ENCODE measurements around the gene MCM9. TPM values are rescaled to one million over a fixed set of nuclear protein-coding genes. Genes with fewer than 3 reads are reported as not detected.

The MCM9 gene
- total RNA-seq, 1 experiment from 2014 or later, result 17.8 TPM

DNA sequence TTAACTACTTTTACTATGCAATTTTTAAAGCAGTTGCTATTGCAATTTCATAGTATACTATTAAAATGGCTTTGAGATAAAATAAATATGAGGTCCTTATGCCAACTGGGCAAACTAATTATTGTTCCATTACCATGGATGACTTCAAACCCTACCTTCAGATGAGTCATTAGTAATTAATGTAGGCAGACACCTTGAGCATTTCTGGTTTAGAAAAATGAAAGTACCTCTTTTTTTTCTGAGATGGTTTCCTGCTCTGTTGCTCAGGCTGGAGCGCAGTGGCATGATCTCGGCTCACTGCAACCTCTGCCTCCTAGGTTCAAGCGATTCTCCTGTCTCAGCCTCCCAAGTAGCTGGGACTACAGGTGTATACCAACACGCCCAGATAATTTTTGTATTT, 29.1 kb downstream of the MCM9 start:
- Histone ChIP-seq H3K9me3 (ENCODE audit: low read length) (no peaks in the 10 kb centered on the region), H2AFZ (ENCODE audit: low read length) (no peak overlapping the region), H3K9ac (ENCODE audit: low read length) (no peak overlapping the region), H3K4me3 (ENCODE audit: low read length) (no peak overlapping the region), H3K27ac (ENCODE audit: low read length) (no peak overlapping the region), H3K79me2 (ENCODE audit: low read length) (peaks cover 78% of the 10 kb centered on the region), H3K4me1 (ENCODE audit: low read length) (peaks cover 26% of the 10 kb centered on the region), H3K4me2 (ENCODE audit: low read depth, low read length, poor library complexity, severe bottlenecking) (no peak overlapping the region), H3K27me3 (ENCODE audit: low read length) (no peaks in the 10 kb centered on the region), H4K20me1 (ENCODE audit: insufficient read depth, low read depth, low read length) (peaks cover 18% of the 10 kb centered on the region), H3K9me2 (replicated peaks; ENCODE audit: insufficient read depth, low read length) (no peaks in the 10 kb centered on the region), H3K36me3 (ENCODE audit: insufficient read depth, low read length) (peaks cover 91% of the 10 kb centered on the region)
- DNase-seq, result no peak

DNA sequence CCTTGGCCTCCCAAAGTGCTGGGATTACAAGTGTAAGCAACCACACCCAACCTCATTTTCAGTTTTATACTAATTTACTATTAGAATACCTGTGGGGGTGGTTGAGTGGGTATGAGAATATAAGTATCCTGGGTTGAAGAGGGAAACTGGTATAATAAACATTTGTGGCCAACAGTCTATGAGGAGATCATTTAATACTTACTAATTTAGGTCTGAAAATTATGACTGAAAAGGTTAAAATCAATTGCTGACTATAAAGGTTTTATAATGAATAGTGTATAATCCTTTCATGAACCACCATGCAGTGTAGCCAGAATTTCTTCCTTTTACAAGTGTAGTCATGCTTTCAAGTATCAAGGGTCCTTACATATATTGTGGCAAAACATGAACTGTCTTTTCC, 29.9 kb downstream of the MCM9 start:
- Histone ChIP-seq H2AFZ (ENCODE audit: low read length) (no peak overlapping the region), H3K36me3 (ENCODE audit: insufficient read depth, low read length) (peaks cover 91% of the 10 kb centered on the region), H3K4me1 (ENCODE audit: low read length) (peaks cover 27% of the 10 kb centered on the region)

DNA sequence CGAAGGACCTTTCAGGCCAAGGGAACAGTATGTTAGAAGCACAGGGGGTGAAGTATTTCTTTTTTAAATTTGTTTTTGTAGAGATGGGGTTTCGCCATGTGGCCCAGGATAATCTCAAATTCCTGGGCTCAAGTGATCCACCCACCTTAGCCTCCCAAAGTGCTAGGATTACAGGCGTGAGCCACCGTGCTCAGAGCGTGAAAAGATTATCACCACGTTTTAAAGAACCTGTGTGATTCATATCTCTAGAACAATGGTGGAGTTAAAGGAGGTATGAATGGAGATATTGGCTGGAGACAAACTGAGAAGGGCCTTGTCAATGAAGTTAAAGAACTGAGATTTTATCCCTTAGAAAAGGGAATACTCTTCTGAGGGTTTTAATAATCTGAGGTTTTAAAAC, 31.3 kb downstream of the MCM9 start:
- no peak overlapping the region for H3K9ac ChIP-seq (ENCODE audit: low read length)
- H2AFZ ChIP-seq (ENCODE audit: low read length), result no peak overlapping the region
- no peaks in the 10 kb centered on the region for H3K27me3 ChIP-seq (ENCODE audit: low read length)
- peaks cover 40% of the 10 kb centered on the region for H3K4me1 ChIP-seq (ENCODE audit: low read length)
- H3K36me3 ChIP-seq (ENCODE audit: insufficient read depth, low read length), result peaks cover 96% of the 10 kb centered on the region
- no peak overlapping the region for H3K27ac ChIP-seq (ENCODE audit: low read length)
- H4K20me1 ChIP-seq (ENCODE audit: insufficient read depth, low read depth, low read length), result peaks cover 39% of the 10 kb centered on the region
- H3K9me3 ChIP-seq (ENCODE audit: low read length), result no peaks in the 10 kb centered on the region
- no peak overlapping the region for H3K4me3 ChIP-seq (ENCODE audit: low read length)
- DNase-seq, result no peak
- no peak overlapping the region for H3K4me2 ChIP-seq (ENCODE audit: low read depth, low read length, poor library complexity, severe bottlenecking)
- peaks cover 93% of the 10 kb centered on the region for H3K79me2 ChIP-seq (ENCODE audit: low read length)
- H3K9me2 ChIP-seq (replicated peaks; ENCODE audit: insufficient read depth, low read length), result no peaks in the 10 kb centered on the region

More for the DNA sequence above, 29.9 kb downstream of the MCM9 start:
- Histone ChIP-seq H3K9me3 (ENCODE audit: low read length) (no peaks in the 10 kb centered on the region), H3K79me2 (ENCODE audit: low read length) (peaks cover 85% of the 10 kb centered on the region), H4K20me1 (ENCODE audit: insufficient read depth, low read depth, low read length) (peaks cover 25% of the 10 kb centered on the region), H3K27ac (ENCODE audit: low read length) (no peak overlapping the region), H3K4me2 (ENCODE audit: low read depth, low read length, poor library complexity, severe bottlenecking) (no peak overlapping the region), H3K9me2 (replicated peaks; ENCODE audit: insufficient read depth, low read length) (no peaks in the 10 kb centered on the region), H3K9ac (ENCODE audit: low read length) (no peak overlapping the region), H3K27me3 (ENCODE audit: low read length) (no peaks in the 10 kb centered on the region), H3K4me3 (ENCODE audit: low read length) (no peak overlapping the region)
- DNase-seq, result no peak

DNA sequence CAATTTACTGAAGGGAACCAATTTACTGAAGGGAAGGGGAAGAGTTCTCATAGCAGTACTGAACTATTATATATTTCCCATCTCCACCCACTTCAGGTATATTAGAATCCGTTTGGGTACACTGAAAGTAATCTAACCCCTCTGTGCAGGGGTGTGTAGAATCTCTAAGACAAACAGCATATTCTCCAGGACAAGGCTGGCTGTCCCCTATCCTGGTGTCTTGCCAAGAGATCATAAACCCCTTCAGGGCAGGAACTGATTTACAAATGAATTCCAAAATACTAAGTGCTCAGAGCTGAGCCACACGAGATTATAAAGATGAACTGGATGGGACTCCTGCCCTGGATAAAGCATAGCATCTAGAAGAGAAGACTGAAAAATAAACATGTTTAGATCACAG, 31.8 kb downstream of the MCM9 start:
- Histone ChIP-seq H3K4me2 (ENCODE audit: low read depth, low read length, poor library complexity, severe bottlenecking) (no peak overlapping the region), H3K4me1 (ENCODE audit: low read length) (peaks cover 45% of the 10 kb centered on the region), H4K20me1 (ENCODE audit: insufficient read depth, low read depth, low read length) (peaks cover 41% of the 10 kb centered on the region), H2AFZ (ENCODE audit: low read length) (no peak overlapping the region), H3K9me2 (replicated peaks; ENCODE audit: insufficient read depth, low read length) (no peaks in the 10 kb centered on the region), H3K9ac (ENCODE audit: low read length) (no peak overlapping the region), H3K79me2 (ENCODE audit: low read length) (peaks cover 95% of the 10 kb centered on the region), H3K27ac (ENCODE audit: low read length) (0 out of 2 replicates have a peak overlapping the region, but pooled peaks have one; percentile 10), H3K27me3 (ENCODE audit: low read length) (no peaks in the 10 kb centered on the region), H3K9me3 (ENCODE audit: low read length) (no peaks in the 10 kb centered on the region), H3K4me3 (ENCODE audit: low read length) (no peak overlapping the region), H3K36me3 (ENCODE audit: insufficient read depth, low read length) (peaks cover 93% of the 10 kb centered on the region)
- DNase-seq, result no peak

DNA sequence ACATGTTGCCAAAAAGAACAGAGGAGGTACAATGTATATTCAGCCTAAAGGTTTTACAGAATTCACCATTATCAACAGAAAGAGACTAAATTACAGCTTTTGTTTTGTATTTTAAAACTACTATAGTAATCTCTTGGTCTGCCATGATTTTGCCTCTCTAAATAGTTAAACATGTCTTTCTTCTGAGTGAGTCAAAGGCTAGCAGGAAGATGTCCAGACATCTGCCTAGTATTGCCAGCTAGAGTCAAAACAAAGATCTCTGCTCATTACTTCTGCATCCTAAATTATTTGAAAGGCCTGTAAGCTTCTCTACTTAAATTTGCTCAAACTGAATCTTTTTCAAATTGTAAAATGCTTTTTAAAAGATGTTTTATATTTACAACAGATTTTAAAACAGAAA, 32.2 kb downstream of the MCM9 start:
- Histone ChIP-seq H3K4me1 (ENCODE audit: low read length) (peaks cover 45% of the 10 kb centered on the region), H2AFZ (ENCODE audit: low read length) (no peak overlapping the region), H3K9me3 (ENCODE audit: low read length) (no peaks in the 10 kb centered on the region), H3K4me2 (ENCODE audit: low read depth, low read length, poor library complexity, severe bottlenecking) (no peak overlapping the region), H3K27me3 (ENCODE audit: low read length) (no peaks in the 10 kb centered on the region), H3K79me2 (ENCODE audit: low read length) (peaks cover 95% of the 10 kb centered on the region), H4K20me1 (ENCODE audit: insufficient read depth, low read depth, low read length) (peaks cover 40% of the 10 kb centered on the region), H3K4me3 (ENCODE audit: low read length) (no peak overlapping the region), H3K9ac (ENCODE audit: low read length) (no peak overlapping the region), H3K9me2 (replicated peaks; ENCODE audit: insufficient read depth, low read length) (no peaks in the 10 kb centered on the region), H3K36me3 (ENCODE audit: insufficient read depth, low read length) (peaks cover 89% of the 10 kb centered on the region), H3K27ac (ENCODE audit: low read length) (0 out of 2 replicates have a peak overlapping the region, but pooled peaks have one; percentile 10)
- no peak for DNase-seq

DNA sequence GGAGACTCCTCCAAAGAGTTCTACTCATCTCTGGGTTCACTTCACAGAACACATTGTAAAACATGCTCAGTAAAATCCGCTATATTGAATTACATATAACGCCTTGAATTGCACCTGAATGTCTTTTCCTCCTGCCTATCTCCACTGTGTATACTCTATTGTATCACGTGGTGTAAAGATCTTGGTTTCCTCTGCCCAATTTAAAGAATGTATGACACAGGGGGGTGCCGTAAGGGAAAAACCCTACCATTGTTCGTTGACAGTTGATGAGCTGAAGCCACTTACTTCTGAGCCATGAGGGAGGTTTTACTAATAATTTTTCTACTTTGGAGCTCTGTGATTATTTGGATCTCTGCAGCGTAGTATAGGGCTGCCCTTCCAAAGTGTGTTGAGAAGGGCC, 35.0 kb downstream of the MCM9 start:
- Histone ChIP-seq H3K79me2 (ENCODE audit: low read length) (peaks cover 97% of the 10 kb centered on the region), H3K27ac (ENCODE audit: low read length) (no peak overlapping the region), H4K20me1 (ENCODE audit: insufficient read depth, low read depth, low read length) (peaks cover 48% of the 10 kb centered on the region), H3K9me2 (replicated peaks; ENCODE audit: insufficient read depth, low read length) (no peaks in the 10 kb centered on the region), H3K9me3 (ENCODE audit: low read length) (no peaks in the 10 kb centered on the region), H3K9ac (ENCODE audit: low read length) (no peak overlapping the region), H3K27me3 (ENCODE audit: low read length) (no peaks in the 10 kb centered on the region), H3K36me3 (ENCODE audit: insufficient read depth, low read length) (peaks cover 70% of the 10 kb centered on the region), H2AFZ (ENCODE audit: low read length) (no peak overlapping the region), H3K4me2 (ENCODE audit: low read depth, low read length, poor library complexity, severe bottlenecking) (peak overlapping the region; percentile 88), H3K4me1 (ENCODE audit: low read length) (peaks cover 55% of the 10 kb centered on the region), H3K4me3 (ENCODE audit: low read length) (no peak overlapping the region)
- no peak for DNase-seq

DNA sequence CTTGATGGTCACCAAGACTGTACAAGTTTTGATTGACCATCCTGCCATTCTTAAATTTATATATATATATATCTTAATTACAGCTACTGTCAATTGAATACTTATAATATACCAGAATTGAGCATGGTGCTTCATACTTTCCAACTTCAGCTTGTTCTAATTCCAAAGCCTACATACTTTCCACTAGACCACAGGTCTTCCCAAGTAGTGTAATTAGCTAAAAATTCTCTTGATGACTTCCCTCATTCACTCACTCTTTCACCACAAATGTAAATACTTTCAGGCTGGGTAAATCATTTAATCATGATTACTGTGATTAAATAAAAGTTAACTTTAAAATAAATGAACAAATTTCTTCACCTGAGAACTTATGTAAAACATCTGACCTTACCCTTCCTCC, 37.6 kb downstream of the MCM9 start:
- DNase-seq, result no peak
- Histone ChIP-seq H3K4me1 (ENCODE audit: low read length) (peaks cover 66% of the 10 kb centered on the region), H3K36me3 (ENCODE audit: insufficient read depth, low read length) (peaks cover 48% of the 10 kb centered on the region), H3K4me2 (ENCODE audit: low read depth, low read length, poor library complexity, severe bottlenecking) (peak overlapping the region; percentile 88), H3K9me3 (ENCODE audit: low read length) (no peaks in the 10 kb centered on the region), H3K9me2 (replicated peaks; ENCODE audit: insufficient read depth, low read length) (no peaks in the 10 kb centered on the region), H2AFZ (ENCODE audit: low read length) (no peak overlapping the region), H3K27ac (ENCODE audit: low read length) (peak overlapping the region; percentile 97), H3K4me3 (ENCODE audit: low read length) (peak overlapping the region; percentile 92), H3K27me3 (ENCODE audit: low read length) (no peaks in the 10 kb centered on the region), H3K9ac (ENCODE audit: low read length) (peak overlapping the region; percentile 59; the same call in 1 of the 2 replicates), H4K20me1 (ENCODE audit: insufficient read depth, low read depth, low read length) (peaks cover 45% of the 10 kb centered on the region), H3K79me2 (ENCODE audit: low read length) (peaks cover 96% of the 10 kb centered on the region)

DNA sequence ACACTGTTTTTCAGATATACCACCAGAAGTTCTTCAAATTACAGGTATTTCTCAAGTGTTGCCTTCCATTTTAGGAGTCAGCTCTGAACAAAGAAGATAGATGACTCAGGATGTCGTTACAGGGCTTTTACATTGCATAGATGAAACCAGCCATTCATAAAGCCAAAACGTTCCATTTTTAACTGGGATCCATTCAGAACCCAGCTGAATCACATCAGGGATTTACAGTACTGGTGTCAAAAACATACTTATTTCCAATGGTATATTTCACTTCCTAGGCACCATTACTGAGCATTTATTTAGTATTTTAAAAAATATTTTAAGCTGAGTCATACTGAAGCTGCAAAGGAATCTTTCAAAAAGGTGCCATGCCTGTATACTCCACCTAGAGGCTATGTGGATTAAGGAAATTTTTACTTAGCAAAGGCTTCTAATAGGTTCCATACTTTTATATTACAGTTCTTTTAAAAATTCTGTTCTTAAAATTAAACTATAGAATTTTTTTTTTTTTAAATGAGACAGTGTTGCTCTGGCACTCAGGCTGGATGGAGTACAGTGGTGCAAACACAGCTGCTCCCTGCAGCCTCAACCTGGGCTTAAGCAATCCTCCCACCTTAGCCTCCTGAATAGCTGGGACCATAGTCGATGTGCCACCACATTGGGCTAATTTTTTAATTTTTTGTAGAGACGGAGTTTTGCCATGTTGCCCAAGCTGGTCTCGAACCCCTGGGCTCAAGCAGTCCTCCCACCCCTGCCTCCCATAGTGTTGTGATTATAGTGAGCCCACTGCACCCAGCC, 38.4 kb downstream of the MCM9 start:
- H3K9me2 ChIP-seq (replicated peaks; ENCODE audit: insufficient read depth, low read length), result no peaks in the 10 kb centered on the region
- peak overlapping the region; percentile 88 for H3K4me2 ChIP-seq (ENCODE audit: low read depth, low read length, poor library complexity, severe bottlenecking)
- H3K9ac ChIP-seq (ENCODE audit: low read length), result peak overlapping the region; percentile 89
- H2AFZ ChIP-seq (ENCODE audit: low read length), result no peak overlapping the region
- DNase-seq, result peak; percentile 82
- peak overlapping the region; percentile 92 for H3K4me3 ChIP-seq (ENCODE audit: low read length)
- H3K79me2 ChIP-seq (ENCODE audit: low read length), result peaks cover 96% of the 10 kb centered on the region
- no peaks in the 10 kb centered on the region for H3K9me3 ChIP-seq (ENCODE audit: low read length)
- no peaks in the 10 kb centered on the region for H3K27me3 ChIP-seq (ENCODE audit: low read length)
- H3K36me3 ChIP-seq (ENCODE audit: insufficient read depth, low read length), result peaks cover 40% of the 10 kb centered on the region
- H3K4me1 ChIP-seq (ENCODE audit: low read length), result peaks cover 71% of the 10 kb centered on the region
- peaks cover 43% of the 10 kb centered on the region for H4K20me1 ChIP-seq (ENCODE audit: insufficient read depth, low read depth, low read length)
- peak overlapping the region; percentile 97 for H3K27ac ChIP-seq (ENCODE audit: low read length)
